GM12878 (cell line): ENCODE results near the gene NCOA6. TPM values are rescaled to one million over a fixed set of nuclear protein-coding genes. Genes with fewer than 3 reads are reported as not detected.

ENCODE experiments used
- ATAC-seq: fragments of 200-7000 bp; cut with Tn5 transposase; 3 replicates; pipeline ENCODE4 v1.9.1; 2020; ENCODE audit warnings: mild to moderate bottlenecking, moderate library complexity
- BruUV-seq: library from RNA; stranded (reverse); fragments of 400-500 nt; replicated peaks from 2 replicates; lab custom pipeline; 2021; lab: Mats Ljungman, UMichigan
- CTCF ChIA-PET: fragments of 300-600 bp; sonication (Branson Sonifier 250); formaldehyde crosslinking; extraction: SDS; loops from one replicate; lab custom pipeline; 2021; ENCODE audit warnings: inconsistent platforms; lab: Yijun Ruan, JAX
- POLR2A ChIA-PET: fragments of 350-600 bp; formaldehyde crosslinking; extraction: SDS; loops from one replicate; lab custom pipeline; 2021; ENCODE audit warnings: inconsistent platforms; lab: Charles Lee
- RAD21 ChIA-PET: fragments of 300-600 bp; sonication (Branson Sonifier 250); formaldehyde crosslinking; loops from one replicate; lab custom pipeline; 2023; ENCODE audit warnings: antibody characterized with exemption; ENCODE audit not compliant: unreplicated experiment; lab: Charles Lee
- SMC1A ChIA-PET: fragments of 300-600 bp; sonication (Branson Sonifier 250); formaldehyde crosslinking; loops from one replicate; lab custom pipeline; 2023; ENCODE audit not compliant: unreplicated experiment, uncharacterized antibody; lab: Charles Lee
- DNase-seq: peaks from one replicate; pipeline ENCODE4 v3.0.0-alpha.2; 2011; ENCODE audit warnings: low read depth, low spot score
- FAIRE-seq: peaks from 3 replicates; lab custom pipeline; 2011; peaks lifted over from hg19 to GRCh38; lab: Jason Lieb, UNC
- H2AFZ ChIP-seq: 2 replicates; pipeline ENCODE4 v1.6.0; 2011; ENCODE audit warnings: low read depth, low read length, control low read depth; ENCODE audit not compliant: control insufficient read depth
- H3K27ac ChIP-seq: 2 replicates; pipeline ENCODE4 v1.5.1; 2011; ENCODE audit warnings: control low read depth; ENCODE audit not compliant: control insufficient read depth, insufficient read depth
- H3K27me3 ChIP-seq, 2 experiments: replicated peaks in 1 of 2; 2 replicates each; pipeline versions ENCODE4 v1.6.0 to v1.6.1; 2011; ENCODE audit warnings: low read length in 1 of 2; ENCODE audit not compliant: control insufficient read depth in 2 of 2, insufficient read depth in 2 of 2
- H3K36me3 ChIP-seq, 2 experiments: 2 replicates each; pipeline ENCODE4 v1.5.1; 2011; ENCODE audit warnings: low read length in 1 of 2; ENCODE audit not compliant: control insufficient read depth in 2 of 2, insufficient read depth in 2 of 2
- H3K4me1 ChIP-seq: 2 replicates; pipeline ENCODE4 v1.6.1; 2011; ENCODE audit warnings: mild to moderate bottlenecking, low read length, moderate library complexity, mixed read lengths; ENCODE audit not compliant: control insufficient read depth, insufficient read depth
- H3K4me2 ChIP-seq: 2 replicates; pipeline ENCODE4 v1.6.0; 2011; ENCODE audit warnings: control low read depth; ENCODE audit not compliant: control insufficient read depth, insufficient read depth
- H3K4me3 ChIP-seq: fragments of 200-600 bp; sonication (generic); 2 replicates; pipeline ENCODE4 v1.5.1; 2016
- H3K79me2 ChIP-seq: 2 replicates; pipeline ENCODE4 v1.6.0; 2011; ENCODE audit warnings: low read length; ENCODE audit not compliant: control insufficient read depth, insufficient read depth
- H3K9ac ChIP-seq: 2 replicates; pipeline ENCODE4 v1.8.0; 2011; ENCODE audit warnings: low read length, control low read depth, mixed read lengths; ENCODE audit not compliant: control insufficient read depth, insufficient read depth
- H3K9me3 ChIP-seq: replicated peaks from 3 replicates; pipeline ENCODE4 v1.5.1; 2011; ENCODE audit warnings: mild to moderate bottlenecking, low read length; ENCODE audit not compliant: control insufficient read depth, insufficient read depth
- H4K20me1 ChIP-seq: 2 replicates; pipeline ENCODE4 v1.6.0; 2011; ENCODE audit not compliant: control insufficient read depth, insufficient read depth
- BCLAF1 ChIP-seq: fragments of 450-650 bp; IDR thresholded peaks from 2 replicates; pipeline ENCODE4 v1.6.1; 2017; ENCODE audit warnings: antibody characterized with exemption, mild to moderate bottlenecking, moderate library complexity
- CEBPB ChIP-seq, 2 experiments: fragments of 150-350 bp in 1 of 2; IDR thresholded peaks; 2 replicates each; pipeline ENCODE4 v1.6.1; 2012 to 2014; ENCODE audit warnings: low read depth in 2 of 2, low read length in 2 of 2, borderline replicate concordance in 1 of 2, inconsistent platforms in 1 of 2
- DPF2 ChIP-seq: fragments of 450-650 bp; IDR thresholded peaks from 2 replicates; pipeline ENCODE4 v1.6.1; 2017; ENCODE audit warnings: mild to moderate bottlenecking
- EED ChIP-seq: sonication (generic); IDR thresholded peaks from 2 replicates; pipeline ENCODE4 v1.6.1; 2016; ENCODE audit warnings: antibody characterized with exemption, low read depth
- MTA2 ChIP-seq: fragments of 450-650 bp; IDR thresholded peaks from 2 replicates; pipeline ENCODE4 v1.6.1; 2016; ENCODE audit warnings: low read depth, mild to moderate bottlenecking, moderate library complexity
- NFIC ChIP-seq: IDR thresholded peaks from 2 replicates; pipeline ENCODE4 v1.6.1; 2012; ENCODE audit warnings: low read depth, mild to moderate bottlenecking, inconsistent platforms, low read length, moderate library complexity
- TCF12 ChIP-seq: IDR thresholded peaks from 2 replicates; pipeline ENCODE4 v1.6.1; 2011; ENCODE audit warnings: low read depth, mild to moderate bottlenecking, low read length
- ZNF207 ChIP-seq: fragments of 450-650 bp; IDR thresholded peaks from 2 replicates; pipeline ENCODE4 v1.6.1; 2014; ENCODE audit warnings: antibody characterized with exemption, mild to moderate bottlenecking, borderline replicate concordance
- WGBS: methylation state at CpG from one replicate; pipeline ENCODE4 v1.1.6; 2016; ENCODE audit warnings: low lambda C conversion rate; ENCODE audit not compliant: insufficient replicate concordance, insufficient coverage; ENCODE audit errors: missing lambda C conversion rate; 5-methylcytosine and 5-hydroxymethylcytosine counted together
- in situ Hi-C: fragments of 300-500 bp; cut with MboI; formaldehyde crosslinking; loops from 9 replicates; pipeline ENCODE4 v1.14.3; 2018; ENCODE audit warnings: mixed read lengths
- intact Hi-C: fragments of 100-400 bp; cut with micrococcal nuclease; formaldehyde crosslinking; loops from one replicate; pipeline ENCODE4 v1.14.2; 2022; ENCODE audit not compliant: unreplicated experiment
- polyA plus RNA-seq, 11 experiments: library from polyadenylated mRNA; depleted of rRNA in 4 of 11; unstranded in 6 of 11; stranded (reverse) in 5 of 11; fragments of >200 nt; fragmentation: Nextera tagmentation in 4 of 11; fragmentation: Illumina TruSeq in 1 of 11; extraction: Ambion mirVana in 4 of 11; extraction: Trizol in 1 of 11; gene quantifications; 1 replicate in 1 of 11; 2 replicates in 10 of 11; pipeline versions ENCODE4 v1.2.1 to v1.2.3, GENCODE V29; 2011 to 2016; ENCODE audit warnings: inconsistent platforms in 2 of 11, missing spikeins in 2 of 11, low read depth in 1 of 11
- total RNA-seq, 4 experiments: library from RNA; depleted of rRNA in 3 of 4; stranded (reverse); fragments of >200 nt in 3 of 4; fragmentation: Illumina TruSeq in 1 of 4; extraction: Trizol in 1 of 4; gene quantifications; 2 replicates each; pipeline versions ENCODE4 v1.2.1 to v1.2.3, GENCODE V29; 2013 to 2021

NCOA6 gene
- total and polyA plus RNA-seq, 10 of the 15 experiments (the other 5 are each of a cell fraction or from before 2014, with no cell fraction given) = 6.1 to 20.6 (median 12.6) TPM

GRCh38 chr20:34750484-34750883 lies 75.0 kb downstream of the NCOA6 start:
- RAD21 ChIA-PET = no interaction called here
- no peak for TF ChIP-seq TCF12
- no peak for TF ChIP-seq DPF2
- TF ChIP-seq NFIC = no peak
- TF ChIP-seq EED = no peak
- TF ChIP-seq BCLAF1 = no peak
- no peak for TF ChIP-seq MTA2
- TF ChIP-seq ZNF207 = no peak
- no peak for TF ChIP-seq CEBPB (IDR thresholded peaks at IDR 0.05; ENCODE audit: borderline replicate concordance in 1 of 2, low read depth in 2 of 2, low read length in 2 of 2)
- FAIRE-seq (no peak), ATAC-seq (no peak), DNase-seq (no peak)
- BruUV-seq = no TSS peak
- POLR2A ChIA-PET = interaction anchor here (0.6 kb wide), 1 partner anchor 42 kb away, joined by 3 read pairs; no protein-coding TSS in a partner anchor
- Histone ChIP-seq H3K9ac (no peak overlapping the region), H4K20me1 (no peaks in the 10 kb centered on the region), H3K4me3 (no peak overlapping the region), H3K36me3 (peaks cover 7 to 16% of the 10 kb centered on the region in 2 experiments), H3K4me1 (peaks cover 27% of the 10 kb centered on the region), H3K27me3 (no peaks in the 10 kb centered on the region), H2AFZ (no peak overlapping the region), H3K27ac (no peak overlapping the region), H3K4me2 (no peak overlapping the region), H3K9me3 (no peaks in the 10 kb centered on the region), H3K79me2 (no peaks in the 10 kb centered on the region)
- CTCF ChIA-PET = no interaction called here
- SMC1A ChIA-PET = no interaction called here
- in situ Hi-C loops = no loop called here
- 50% methylated on average over 2 of the region's 2 CpGs for WGBS
- intact Hi-C loops = no loop called here
